Liver (tissue), 9 donors: ENCODE measurements around the gene PITPNC1. TPM values are rescaled to one million over a fixed set of nuclear protein-coding genes. Genes with fewer than 3 reads are reported as not detected.

Experiments used
- DNase-seq: peaks from one replicate; pipeline ENCODE4 v3.0.0-alpha.2; 2017; ENCODE audit warnings: low spot score
- H3K27ac ChIP-seq, 2 donors: one replicate each; pipeline ENCODE4 v1.7.0; 2013; ENCODE audit warnings: inconsistent platforms in 2 of 2, low read length in 2 of 2, control low read depth in 1 of 2, low read depth in 1 of 2, mild to moderate bottlenecking in 1 of 2
- H3K27me3 ChIP-seq, 4 donors: one replicate each; pipeline versions ENCODE4 v1.6.1 to v1.7.0; 2013; ENCODE audit warnings: low read length in 3 of 4, inconsistent platforms in 1 of 4, mild to moderate bottlenecking in 1 of 4, moderate library complexity in 1 of 4; ENCODE audit not compliant: control insufficient read depth in 4 of 4, insufficient read depth in 4 of 4
- H3K36me3 ChIP-seq, 4 donors: one replicate each; pipeline versions ENCODE4 v1.6.1 to v1.7.0; 2013; ENCODE audit warnings: low read length in 3 of 4, mild to moderate bottlenecking in 3 of 4, low read depth in 1 of 4, moderate library complexity in 1 of 4; ENCODE audit not compliant: control insufficient read depth in 4 of 4, insufficient read depth in 3 of 4
- H3K4me1 ChIP-seq, 4 donors: one replicate each; pipeline versions ENCODE4 v1.6.1 to v1.7.0; 2013; ENCODE audit warnings: low read length in 3 of 4, mild to moderate bottlenecking in 3 of 4, moderate library complexity in 1 of 4; ENCODE audit not compliant: control insufficient read depth in 4 of 4, insufficient read depth in 4 of 4
- H3K4me3 ChIP-seq, 3 donors: one replicate each; pipeline versions ENCODE4 v1.6.1 to v1.7.0; 2013; ENCODE audit warnings: low read length in 3 of 3, control low read depth in 1 of 3, low read depth in 1 of 3, mild to moderate bottlenecking in 1 of 3
- H3K9ac ChIP-seq, 2 donors: one replicate each; pipeline ENCODE4 v1.7.0; 2013; ENCODE audit warnings: low read length in 2 of 2, mild to moderate bottlenecking in 2 of 2, moderate library complexity in 2 of 2, control low read depth in 1 of 2, low read depth in 1 of 2
- H3K9me3 ChIP-seq, 4 donors: one replicate each; pipeline versions ENCODE4 v1.6.1 to v1.7.0; 2013; ENCODE audit warnings: low read length in 3 of 4; ENCODE audit not compliant: control insufficient read depth in 4 of 4
- ATF3 ChIP-seq: IDR thresholded peaks from 2 replicates; pipeline ENCODE4 v1.6.1; 2016; ENCODE audit warnings: antibody characterized with exemption
- CTCF ChIP-seq: fragments of 150-350 bp; IDR thresholded peaks from 2 replicates; pipeline ENCODE4 v1.5.1; 2017; ENCODE audit warnings: improper control_type of control experiment, low read depth, low read length; ENCODE audit not compliant: missing input control
- EGR1 ChIP-seq, 2 donors: IDR thresholded peaks; 2 replicates each; pipeline ENCODE4 v1.6.1; 2016 to 2018; ENCODE audit warnings: antibody characterized with exemption in 2 of 2, low read depth in 2 of 2
- FOXA1 ChIP-seq: IDR thresholded peaks from 2 replicates; pipeline ENCODE4 v1.6.1; 2016; ENCODE audit warnings: antibody characterized with exemption
- FOXA2 ChIP-seq: IDR thresholded peaks from 2 replicates; pipeline ENCODE4 v1.6.1; 2016; ENCODE audit warnings: antibody characterized with exemption
- GABPA ChIP-seq, 2 donors: IDR thresholded peaks in 1 of 2; conservative IDR thresholded peaks in 1 of 2; 2 replicates each; pipeline ENCODE4 v1.6.1; 2016; ENCODE audit warnings: antibody characterized with exemption in 2 of 2, mild to moderate bottlenecking in 1 of 2, moderate library complexity in 1 of 2
- HNF4A ChIP-seq, 2 donors: conservative IDR thresholded peaks; 2 replicates each; pipeline ENCODE4 v1.6.1; 2016; ENCODE audit warnings: antibody characterized with exemption in 2 of 2, mild to moderate bottlenecking in 2 of 2
- HNF4G ChIP-seq: IDR thresholded peaks from 2 replicates; pipeline ENCODE4 v1.6.1; 2016; ENCODE audit warnings: antibody characterized with exemption
- MAX ChIP-seq: IDR thresholded peaks from 2 replicates; pipeline ENCODE4 v1.6.1; 2016; ENCODE audit warnings: antibody characterized with exemption
- NR2F2 ChIP-seq: IDR thresholded peaks from 2 replicates; pipeline ENCODE4 v1.6.1; 2016; ENCODE audit warnings: antibody characterized with exemption
- RAD21 ChIP-seq, 2 donors: IDR thresholded peaks; 2 replicates each; pipeline ENCODE4 v1.6.1; 2016; ENCODE audit warnings: antibody characterized with exemption in 2 of 2, mild to moderate bottlenecking in 2 of 2
- REST ChIP-seq: IDR thresholded peaks from 2 replicates; pipeline ENCODE4 v1.6.1; 2016; ENCODE audit warnings: antibody characterized with exemption, mild to moderate bottlenecking
- RXRA ChIP-seq, 2 donors: IDR thresholded peaks; 2 replicates each; pipeline ENCODE4 v1.6.1; 2017 to 2018; ENCODE audit warnings: antibody characterized with exemption in 2 of 2, mild to moderate bottlenecking in 1 of 2
- SP1 ChIP-seq: IDR thresholded peaks from 2 replicates; pipeline ENCODE4 v1.6.1; 2018; ENCODE audit warnings: antibody characterized with exemption, mild to moderate bottlenecking
- TAF1 ChIP-seq: conservative IDR thresholded peaks from 2 replicates; pipeline ENCODE4 v1.6.1; 2016; ENCODE audit warnings: antibody characterized with exemption, mild to moderate bottlenecking
- YY1 ChIP-seq: IDR thresholded peaks from 2 replicates; pipeline ENCODE4 v1.6.1; 2016; ENCODE audit warnings: antibody characterized with exemption, mild to moderate bottlenecking
- WGBS: extraction: QIAGEN DNeasy Blood & Tissue Kit; methylation state at CpG from one replicate; pipeline ENCODE4 v1.1.7; 2013; 5-methylcytosine and 5-hydroxymethylcytosine counted together
- polyA plus RNA-seq, 2 donors: library from polyadenylated mRNA; stranded (reverse) in 1 of 2; unstranded in 1 of 2; fragments of 200-250 nt in 1 of 2; fragments of >200 nt in 1 of 2; fragmentation: Nextera tagmentation in 1 of 2; extraction: Ambion mirVana in 1 of 2; gene quantifications; one replicate each; pipeline versions ENCODE4 v1.2.1 to v1.2.3, GENCODE V29; 2013 to 2015
- total RNA-seq, 2 donors: library from RNA; depleted of rRNA; stranded (reverse); fragments of >200 nt; gene quantifications; one replicate each; pipeline ENCODE4 v1.2.3, GENCODE V29; 2014
- donor health status: healthy.
- donor health status: healthy.
- donor health status: healthy.
- donor health status: healthy.
- donor health status: healthy.

PITPNC1 gene
- total and polyA plus RNA-seq, 4 donors: 2.3 to 10.2 (median 5.7) TPM

GRCh38 chr17:67412941-67413340, 35.9 kb downstream of the PITPNC1 start:
- TF ChIP-seq ATF3 (no peak), RAD21 (IDR thresholded peaks at IDR 0.05) (no peak), FOXA1 (no peak), GABPA (IDR thresholded peaks at IDR 0.05 in 1 of 2, conservative IDR thresholded peaks at IDR 0.05 in 1 of 2) (no peak), HNF4A (conservative IDR thresholded peaks at IDR 0.05) (no peak), NR2F2 (no peak), MAX (no peak)
- 75% methylated on average over 2 of the region's 2 CpGs for WGBS
- Histone ChIP-seq H3K27me3 (no peaks in the 10 kb centered on the region), H3K36me3 (no peaks in the 10 kb centered on the region), H3K27ac (no peak overlapping the region), H3K9me3 (no peaks in the 10 kb centered on the region), H3K4me1 (peaks cover 7 to 29% (median 21%) of the 10 kb centered on the region in 4 donors), H3K4me3 (no peak overlapping the region), H3K9ac (no peak overlapping the region)
- no peak for DNase-seq

- H3K4me1 ChIP-seq: peaks cover 7 to 28% (median 22%) of the 10 kb centered on the region in 4 donors
- no peaks in the 10 kb centered on the region for H3K27me3 ChIP-seq
- WGBS: 96% methylated on average over 5 of the region's 5 CpGs
- H3K9ac ChIP-seq: no peak overlapping the region
- TF ChIP-seq FOXA2 (no peak), REST (no peak), TAF1 (no peak), YY1 (no peak), RXRA (IDR thresholded peaks at IDR 0.05) (no peak), SP1 (no peak), FOXA1 (no peak), EGR1 (IDR thresholded peaks at IDR 0.05; ENCODE audit: low read depth in 2 of 2) (no peak), CTCF (no peak), HNF4G (no peak)
- DNase-seq: no peak
- no peaks in the 10 kb centered on the region for H3K36me3 ChIP-seq
- H3K4me3 ChIP-seq: no peak overlapping the region
- H3K27ac ChIP-seq: no peak overlapping the region
- no peaks in the 10 kb centered on the region for H3K9me3 ChIP-seq
Observed at GRCh38 chr17:67413388-67413787, 36.3 kb downstream of the PITPNC1 start.
